ENCODE measurements around the gene HOXB2.

DNA sequence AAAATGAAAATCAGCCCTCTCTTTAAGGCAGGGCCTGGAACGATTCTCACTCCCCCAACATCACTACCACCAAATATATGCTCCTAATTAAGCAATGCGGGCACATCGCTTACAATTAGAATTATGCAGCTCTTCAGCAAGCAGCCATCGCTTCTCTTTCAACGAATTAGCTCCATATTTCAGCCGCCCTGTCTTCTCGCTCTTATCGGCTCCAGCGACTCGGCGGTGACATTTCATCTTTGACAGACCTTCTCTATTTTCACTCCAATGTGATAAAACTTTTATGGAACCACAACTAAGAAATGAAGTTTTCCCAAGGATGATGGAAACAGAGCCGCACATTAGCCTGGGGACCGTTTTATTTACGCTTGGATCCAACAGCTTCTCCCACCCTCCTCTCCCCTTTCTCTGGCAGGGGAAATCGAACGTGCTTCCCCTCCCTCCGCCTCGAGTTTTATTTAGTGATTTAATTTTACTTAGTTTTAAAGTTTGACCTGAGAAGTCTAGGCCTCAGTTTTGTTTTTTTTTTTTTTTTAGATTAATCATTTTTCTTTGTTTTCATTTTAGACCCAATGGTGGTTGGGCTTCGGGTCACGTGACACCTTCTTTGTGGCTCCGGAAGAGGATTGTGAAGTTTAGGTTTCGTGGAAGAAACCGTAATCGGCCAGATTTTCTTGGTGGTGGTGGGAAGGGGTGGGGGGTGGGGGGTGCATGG is 3.1 kb upstream of the HOXB2 start:
- TF ChIP-seq EZH2 (IDR thresholded peaks at IDR 0.05) (no peak), POLR2AphosphoS5 (IDR thresholded peaks at IDR 0.05; ENCODE audit: borderline replicate concordance, low read depth, low read length) (no peak)
